GM18858 (cell line): ENCODE results near the gene ARL13A.
"Not testable (repeated sequence)": the region's sequence is repeated elsewhere in the genome, so short reads cannot be mapped to it uniquely, and the experiment has no call there.

Source experiments
- ATAC-seq: cut with Tn5 transposase; IDR thresholded peaks from one replicate; pipeline ENCODE4 v1.9.1; 2021; ENCODE audit not compliant: unreplicated experiment

Gene ARL13A

DNA sequence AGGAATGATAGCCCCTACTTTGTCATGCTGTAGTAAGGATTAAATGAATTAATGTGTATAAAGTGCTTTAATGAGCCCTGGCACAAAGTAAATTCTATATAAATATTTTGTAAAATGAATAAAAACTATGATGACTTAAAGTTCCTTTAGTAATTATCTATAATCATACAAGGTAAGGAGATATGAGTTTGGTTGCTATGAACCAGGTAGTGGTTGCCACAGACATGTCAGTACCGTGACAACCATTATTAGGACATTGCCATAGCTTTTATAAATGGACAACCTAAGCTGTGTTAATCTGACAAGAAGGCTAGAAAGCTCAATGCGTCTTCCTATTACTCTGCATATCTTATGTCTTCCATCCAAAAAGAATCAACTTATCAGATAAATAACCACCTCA is at the start of gene ARL13A:
TSS of gene ARL13A (plus strand) at position 301 of the 400 bp plus-strand sequence. CDS start 3,982 bp downstream, outside the sequence.
- no peak for ATAC-seq

DNA sequence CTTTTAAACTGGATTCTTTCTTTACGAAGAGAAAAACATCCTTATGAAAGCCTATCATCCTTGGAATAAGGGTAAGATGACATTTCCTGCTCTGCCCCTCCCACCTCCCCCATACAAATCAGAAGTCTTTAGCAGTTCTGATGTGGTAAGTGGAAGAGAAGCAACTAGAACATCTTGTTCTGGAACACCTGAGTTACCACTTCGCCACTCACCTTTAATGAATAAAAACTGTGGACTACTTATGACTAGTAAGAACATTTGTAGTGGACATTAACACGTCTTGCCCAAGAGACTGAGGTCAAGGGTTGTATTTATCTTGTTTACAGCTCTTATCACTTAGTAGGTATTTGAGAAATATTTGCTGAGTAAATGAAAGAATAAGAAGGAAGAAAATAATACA is 45.1 kb upstream of the ARL13A start:
- ATAC-seq, result no peak

DNA sequence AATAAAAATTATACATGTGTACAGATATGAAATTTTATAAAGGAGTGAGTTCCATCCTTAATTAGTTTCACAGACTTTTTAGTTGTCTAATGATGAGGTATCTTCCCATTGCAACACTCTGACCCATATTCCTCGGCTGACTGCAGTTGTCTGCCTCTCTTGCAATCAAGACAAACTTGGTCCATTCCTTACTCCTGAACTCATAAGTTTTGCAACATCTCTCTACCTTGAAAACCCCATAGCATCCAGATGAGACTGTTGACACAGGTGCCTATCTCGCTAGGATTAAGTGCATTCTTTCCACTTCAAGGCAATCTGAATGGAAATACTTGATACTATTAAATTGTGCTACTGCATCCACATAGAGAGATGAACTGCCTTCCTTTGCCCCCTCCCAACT is 43.1 kb upstream of the ARL13A start:
- ATAC-seq, result no peak

DNA sequence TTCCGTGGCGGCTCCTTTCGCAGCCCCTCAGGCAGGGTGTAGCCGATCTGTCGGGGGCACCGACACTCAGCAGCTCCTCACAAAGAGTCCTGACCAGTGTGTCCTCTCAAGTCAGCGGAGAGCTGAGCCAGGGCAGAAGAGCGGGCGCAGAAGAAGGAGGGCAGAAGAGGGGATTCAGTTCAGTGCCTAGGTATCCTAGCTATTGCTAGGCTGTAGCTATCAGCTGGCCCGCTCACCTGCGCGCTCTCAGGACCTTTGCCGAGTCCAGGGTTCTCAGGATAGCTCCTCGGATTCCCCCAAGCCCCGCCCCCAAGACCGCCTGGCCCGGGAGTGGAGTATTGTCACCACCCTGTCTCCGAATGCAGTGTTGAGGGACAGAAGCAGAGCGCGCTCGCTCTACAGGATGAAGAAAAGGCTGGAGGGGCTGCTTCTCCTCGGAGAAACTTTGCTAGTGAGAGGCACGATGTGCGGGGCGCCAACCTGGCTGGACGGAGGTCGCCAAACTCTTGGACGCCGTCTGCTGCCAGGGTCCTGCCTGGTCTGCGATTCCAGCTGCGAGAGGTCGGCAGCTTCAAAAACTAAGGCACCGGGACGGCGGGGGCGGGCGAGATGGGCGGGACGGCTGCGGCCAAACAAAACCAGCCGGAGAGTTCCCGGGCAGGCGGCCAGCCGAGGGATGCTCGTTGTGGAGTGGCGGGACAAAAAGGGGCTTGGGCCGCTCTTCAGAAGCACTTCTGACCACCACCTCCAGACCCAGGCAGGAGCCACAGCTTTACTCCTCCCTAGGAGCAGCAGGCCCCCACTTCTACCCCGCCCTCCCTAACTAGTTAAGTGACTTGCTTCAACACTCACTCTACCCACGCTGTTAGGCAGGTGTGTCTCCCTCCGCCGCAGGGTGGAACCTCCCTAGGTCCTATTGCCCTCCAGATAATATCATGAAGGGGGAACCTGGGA is 40.6 kb upstream of the ARL13A start, which contains the start of gene XKRX:
TSS of gene XKRX (minus strand) at position 258 of the 954 bp plus-strand sequence. CDS start 613 bp downstream, outside the sequence.
- ATAC-seq, result peak; percentile 45

DNA sequence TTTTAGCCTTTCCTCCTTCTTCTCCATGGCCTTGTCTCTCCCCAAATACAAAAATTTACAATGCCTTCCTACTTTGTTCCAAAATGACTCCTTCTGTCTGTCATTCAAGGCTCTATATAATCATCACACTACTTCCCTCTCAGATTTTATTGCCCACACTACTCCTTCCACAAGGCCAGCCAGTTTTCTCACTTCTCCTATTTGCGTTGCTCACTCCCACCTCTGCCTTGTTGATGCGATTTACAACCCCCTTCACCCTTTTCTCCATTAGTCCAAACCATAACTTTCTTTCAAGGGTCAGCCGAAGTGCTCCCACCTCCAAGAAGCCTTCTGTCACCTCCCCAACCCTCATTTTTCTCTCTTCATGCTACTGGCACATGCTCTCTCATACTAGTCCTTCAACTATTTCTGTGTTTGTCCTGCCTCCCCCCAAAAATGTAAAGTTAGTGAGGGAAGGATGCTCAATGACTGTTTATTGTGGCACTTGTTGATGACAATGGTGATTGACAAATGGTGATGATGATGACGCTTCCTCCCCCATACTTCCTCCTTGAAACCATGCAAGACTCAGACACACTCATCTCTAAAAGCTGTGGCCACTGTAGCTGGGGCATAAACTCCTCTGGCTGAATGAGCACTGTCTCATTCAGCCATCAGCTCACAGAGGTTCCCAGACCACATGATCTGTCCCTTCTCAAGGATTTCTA is 38.1 kb upstream of the ARL13A start:
- ATAC-seq, result peak; percentile 79

DNA sequence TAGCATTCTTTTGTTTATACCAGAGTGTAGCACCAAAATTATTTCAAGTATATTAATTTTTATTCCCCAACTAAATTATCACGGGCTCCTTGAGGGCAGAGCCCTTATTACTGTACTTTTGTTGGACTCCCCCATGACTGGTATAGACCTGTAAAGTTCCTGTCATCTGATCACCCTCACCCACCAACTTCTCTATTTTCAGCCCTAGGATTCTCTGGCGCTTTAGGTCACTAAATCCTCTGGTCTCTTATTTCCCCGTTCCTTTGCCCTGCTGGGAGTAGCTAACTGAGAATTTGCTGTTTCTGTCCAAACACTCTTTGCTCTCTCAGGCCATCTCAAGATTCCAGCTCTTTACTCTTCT is 37.6 kb upstream of the ARL13A start:
- no peak for ATAC-seq

DNA sequence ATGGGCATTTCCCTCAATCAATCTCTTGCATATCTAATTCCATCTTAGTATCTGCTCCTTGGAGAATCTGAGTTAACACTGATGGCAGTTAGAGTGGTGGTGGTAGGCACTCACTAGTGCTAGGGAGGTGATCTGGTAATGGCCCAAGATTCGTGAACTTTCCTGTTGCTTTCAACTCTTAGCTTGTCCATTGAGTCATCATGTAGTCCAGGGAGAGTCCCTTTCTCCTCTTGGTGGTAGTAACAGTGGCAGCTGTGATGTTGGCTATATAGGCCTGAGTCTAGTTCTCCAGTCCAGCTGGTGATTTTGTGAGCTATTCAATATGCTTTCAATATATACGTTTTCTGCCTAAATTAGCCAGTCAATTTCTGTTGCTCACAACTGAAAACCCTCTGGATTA is 33.7 kb upstream of the ARL13A start:
- ATAC-seq, result no peak

DNA sequence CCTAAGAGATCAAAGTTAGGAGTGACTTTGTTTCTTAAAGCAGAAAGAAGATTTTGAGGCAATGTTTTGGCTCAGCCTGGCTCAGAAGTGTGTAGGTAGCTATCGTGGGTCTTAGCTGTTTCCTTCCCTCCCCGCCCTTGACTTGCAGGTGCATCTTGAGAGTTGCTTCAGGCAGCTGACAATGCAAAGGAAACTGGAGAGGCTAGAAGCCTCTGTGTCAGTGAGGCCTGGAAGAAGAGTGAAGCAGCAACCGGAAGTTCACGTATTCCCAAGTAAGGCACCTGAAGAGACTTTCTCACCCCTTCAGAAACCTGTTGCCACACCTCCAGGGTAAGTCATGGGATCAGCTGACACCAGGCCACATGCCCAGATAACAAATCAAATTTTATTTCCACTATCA is 30.2 kb upstream of the ARL13A start:
- ATAC-seq, result no peak

DNA sequence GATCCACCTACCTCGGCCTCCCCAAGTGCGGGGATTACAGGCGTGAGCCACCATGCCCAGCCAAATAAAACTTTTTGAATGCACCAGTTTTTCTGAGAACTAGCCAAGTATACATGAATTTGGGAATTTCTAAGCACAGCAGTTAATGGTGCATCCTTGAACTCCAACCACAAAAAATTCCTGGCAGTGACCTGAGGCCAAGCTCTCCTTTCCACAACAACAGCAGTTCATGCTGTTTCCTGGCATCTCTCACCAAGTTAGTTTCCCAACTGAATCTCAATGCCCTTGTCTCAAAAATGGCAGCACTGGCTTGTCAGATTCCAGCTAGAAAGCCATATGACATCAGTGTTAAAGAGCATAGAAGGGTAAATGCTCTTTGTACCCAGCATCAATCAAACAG is 24.9 kb upstream of the ARL13A start:
- no peak for ATAC-seq

DNA sequence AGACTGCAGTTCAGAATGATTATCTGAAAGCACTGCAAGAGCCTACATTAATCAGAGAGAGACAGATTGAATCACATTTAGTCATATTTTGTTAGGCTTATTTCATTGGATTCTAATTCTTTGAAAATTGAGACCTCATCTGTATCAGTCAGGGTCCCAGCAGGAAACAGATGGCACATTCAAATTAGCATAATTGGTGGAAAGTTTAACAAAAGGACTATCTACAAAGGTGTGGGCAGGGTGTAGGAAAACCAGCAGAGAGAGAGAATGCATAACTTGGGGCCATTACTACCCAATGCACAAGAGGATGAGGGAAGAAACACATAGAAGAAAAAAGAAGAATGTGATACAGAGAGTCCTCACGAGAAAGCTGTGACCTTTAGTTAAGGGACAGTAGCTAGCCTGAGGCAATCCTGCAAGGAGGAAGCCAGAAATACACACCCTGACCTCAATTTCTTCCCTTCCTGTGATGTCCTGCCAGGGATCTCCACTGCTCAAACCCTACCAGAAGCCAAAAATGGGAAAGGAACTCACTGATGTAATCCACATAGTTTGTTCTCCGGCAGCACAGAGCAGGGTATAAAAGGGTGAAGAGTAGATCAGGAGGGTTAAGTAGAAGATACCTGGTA is 23.1 kb upstream of the ARL13A start:
- no peak for ATAC-seq

DNA sequence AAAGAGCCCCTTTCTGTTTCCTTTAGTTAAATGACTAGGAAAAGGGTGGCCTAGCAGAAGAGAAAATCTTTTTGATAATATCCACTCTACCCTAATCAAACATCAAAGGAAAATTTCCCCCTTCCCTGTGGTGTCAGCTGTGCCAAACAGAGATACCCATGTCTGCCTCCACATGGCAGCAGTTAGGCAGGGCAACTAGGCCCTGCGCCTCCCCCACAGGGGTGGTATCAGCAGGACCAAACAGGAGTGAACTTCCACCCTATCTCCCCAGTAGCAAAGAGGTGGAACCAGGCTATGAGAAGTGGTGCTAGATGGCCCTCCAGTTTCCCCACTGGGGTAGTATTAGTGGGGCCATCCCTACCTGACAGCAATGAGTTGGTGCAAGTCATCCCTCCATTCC is 21.0 kb upstream of the ARL13A start:
- ATAC-seq, result no peak

DNA sequence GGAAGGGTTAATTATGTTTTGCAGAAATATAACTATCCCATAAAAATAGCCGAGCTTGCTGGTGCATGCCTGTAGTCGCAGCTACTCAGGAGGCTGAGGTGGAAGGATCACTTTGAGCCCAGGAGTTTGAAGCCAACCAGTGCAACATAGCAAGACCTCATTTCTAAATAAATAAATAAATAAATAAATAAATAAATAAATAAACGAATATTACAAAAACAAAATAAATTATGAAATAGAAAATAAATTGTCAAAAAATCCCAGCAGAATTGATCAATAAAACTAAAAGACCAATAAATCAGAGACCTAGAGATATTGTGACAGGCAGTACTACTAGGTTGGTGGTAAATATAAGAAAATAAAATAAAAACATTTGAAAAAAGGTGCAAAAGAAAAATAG is 6.7 kb upstream of the ARL13A start:
- ATAC-seq, result no peak

DNA sequence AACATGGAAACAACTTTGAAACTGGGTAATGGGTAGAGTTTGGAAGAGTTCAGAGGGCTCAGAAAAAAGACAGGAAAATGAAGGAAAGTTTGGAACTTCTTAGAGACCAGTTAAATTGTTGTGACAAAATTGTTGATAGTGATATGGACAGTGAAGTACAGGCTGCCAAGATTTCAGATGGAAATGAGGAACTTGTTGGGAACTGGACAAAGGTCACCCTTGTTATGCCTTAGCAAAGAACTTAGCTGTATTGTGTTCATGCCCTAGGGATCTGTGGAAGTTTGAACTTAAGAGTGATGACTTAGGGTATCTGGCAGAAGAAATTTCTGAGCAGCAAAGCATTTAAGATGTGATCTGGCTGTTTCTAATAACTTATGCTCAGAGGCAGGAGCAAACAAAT is 5.1 kb upstream of the ARL13A start:
- no peak for ATAC-seq

DNA sequence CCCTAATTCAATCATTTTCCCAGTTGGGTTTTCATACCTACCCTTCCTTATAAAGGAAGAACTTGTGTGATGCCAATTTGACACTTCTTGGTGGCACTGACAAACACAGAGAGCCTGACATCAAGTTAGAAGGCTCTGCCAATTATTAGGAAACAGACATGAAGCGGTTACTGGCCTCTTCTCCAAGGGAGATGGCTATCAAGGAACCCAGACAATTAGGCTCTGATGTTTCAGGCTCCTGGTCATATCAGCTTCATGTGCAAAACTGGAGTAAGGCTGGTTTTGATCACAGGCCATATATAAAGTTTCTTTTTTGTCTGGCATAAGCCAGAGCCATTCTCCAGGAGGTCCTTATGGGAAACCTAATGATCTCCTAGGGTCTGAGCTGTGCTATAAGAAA is 428 bp downstream of the ARL13A start:
- no peak for ATAC-seq

DNA sequence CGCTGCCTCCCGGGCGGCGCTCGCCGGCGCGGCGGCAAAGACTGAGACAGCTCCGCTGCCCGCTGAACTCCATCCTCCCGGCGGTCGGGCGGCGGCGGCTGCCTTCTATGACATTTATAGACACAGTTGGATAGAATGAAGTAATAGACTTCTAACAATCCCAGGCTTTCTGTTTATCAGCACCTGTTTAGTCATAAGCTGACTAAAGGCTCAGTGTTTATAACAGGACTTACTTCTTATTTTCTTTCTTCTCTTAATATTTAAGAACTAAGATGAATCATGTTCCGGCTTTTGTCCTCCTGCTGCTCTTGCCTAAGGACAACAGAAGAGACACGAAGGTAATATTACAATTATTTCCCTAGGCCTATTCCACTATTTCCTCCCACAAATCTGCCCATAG is 3.9 kb downstream of the ARL13A start:
- ATAC-seq, result no peak

DNA sequence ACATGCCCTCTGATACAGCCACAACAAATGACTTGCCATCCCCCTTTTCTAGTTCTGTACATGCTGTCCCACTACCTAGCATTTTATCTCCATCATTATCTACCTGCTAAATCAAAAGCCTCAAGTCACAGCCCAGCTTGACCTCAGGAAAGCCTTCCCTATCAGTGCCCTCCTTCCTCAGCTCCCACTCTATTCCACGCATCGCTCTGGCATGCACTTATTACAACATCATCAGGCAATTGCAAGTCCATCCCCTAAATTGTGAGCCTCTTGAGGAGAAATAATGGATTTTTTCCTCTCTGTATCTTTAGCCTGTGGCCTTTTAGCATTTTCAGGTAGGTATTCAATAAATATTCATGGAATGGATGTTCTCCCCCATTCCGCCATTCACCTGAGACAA is 5.7 kb downstream of the ARL13A start:
- no peak for ATAC-seq

DNA sequence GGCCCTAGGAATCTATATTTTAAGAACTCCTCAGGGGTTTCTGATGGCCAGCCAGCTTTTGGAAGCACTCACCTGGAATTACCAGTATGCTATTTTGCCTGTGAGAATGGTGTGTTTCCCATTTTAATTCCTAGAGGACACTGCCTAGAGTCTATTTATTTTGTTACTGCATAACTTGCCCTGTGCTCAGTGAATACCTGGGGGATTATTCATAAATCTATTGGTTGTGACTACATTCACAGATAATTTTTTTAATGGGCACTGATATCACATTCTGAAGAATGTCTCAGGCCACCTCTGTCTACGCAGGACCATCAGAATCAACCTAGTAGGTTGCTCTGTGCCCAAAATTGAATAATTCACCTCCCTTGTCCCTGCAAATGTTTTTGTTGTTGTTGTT is 6.7 kb downstream of the ARL13A start:
- ATAC-seq, result no peak

DNA sequence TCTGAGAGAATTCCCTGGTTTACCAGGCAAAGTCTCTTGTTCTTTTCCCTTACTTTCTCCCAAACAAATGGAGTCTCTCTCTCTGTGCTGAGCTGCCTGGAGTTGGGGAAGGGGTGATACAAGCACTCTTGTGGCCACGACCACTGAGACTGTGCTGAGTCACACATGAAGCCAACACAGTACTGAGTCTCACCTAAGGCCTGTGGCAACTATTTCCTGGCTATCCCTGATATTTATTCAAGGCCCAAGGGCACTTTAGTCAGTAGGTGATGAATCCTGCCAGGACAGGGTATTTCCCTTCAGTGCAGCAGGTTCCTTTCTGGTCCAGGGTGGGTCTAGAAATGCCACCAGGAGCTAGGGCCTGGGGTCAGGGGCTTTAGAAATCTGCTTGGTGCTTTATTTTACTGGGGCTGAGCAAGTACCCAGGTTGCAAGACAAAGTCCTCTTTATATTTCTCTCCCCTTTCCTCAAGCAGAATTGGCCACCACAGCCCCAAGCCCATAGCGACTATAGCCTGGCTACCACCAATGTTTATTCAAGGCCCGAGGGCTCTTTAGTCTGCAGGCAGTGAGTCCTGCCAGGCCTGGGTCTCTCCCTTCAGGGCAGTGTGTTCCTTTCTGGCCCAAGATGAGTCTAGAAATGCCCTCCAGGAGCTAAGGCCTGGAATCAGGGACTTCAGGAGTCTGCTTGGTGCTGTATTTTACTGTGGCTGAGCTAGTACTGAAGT is 10.5 kb downstream of the ARL13A start:
- no peak for ATAC-seq

DNA sequence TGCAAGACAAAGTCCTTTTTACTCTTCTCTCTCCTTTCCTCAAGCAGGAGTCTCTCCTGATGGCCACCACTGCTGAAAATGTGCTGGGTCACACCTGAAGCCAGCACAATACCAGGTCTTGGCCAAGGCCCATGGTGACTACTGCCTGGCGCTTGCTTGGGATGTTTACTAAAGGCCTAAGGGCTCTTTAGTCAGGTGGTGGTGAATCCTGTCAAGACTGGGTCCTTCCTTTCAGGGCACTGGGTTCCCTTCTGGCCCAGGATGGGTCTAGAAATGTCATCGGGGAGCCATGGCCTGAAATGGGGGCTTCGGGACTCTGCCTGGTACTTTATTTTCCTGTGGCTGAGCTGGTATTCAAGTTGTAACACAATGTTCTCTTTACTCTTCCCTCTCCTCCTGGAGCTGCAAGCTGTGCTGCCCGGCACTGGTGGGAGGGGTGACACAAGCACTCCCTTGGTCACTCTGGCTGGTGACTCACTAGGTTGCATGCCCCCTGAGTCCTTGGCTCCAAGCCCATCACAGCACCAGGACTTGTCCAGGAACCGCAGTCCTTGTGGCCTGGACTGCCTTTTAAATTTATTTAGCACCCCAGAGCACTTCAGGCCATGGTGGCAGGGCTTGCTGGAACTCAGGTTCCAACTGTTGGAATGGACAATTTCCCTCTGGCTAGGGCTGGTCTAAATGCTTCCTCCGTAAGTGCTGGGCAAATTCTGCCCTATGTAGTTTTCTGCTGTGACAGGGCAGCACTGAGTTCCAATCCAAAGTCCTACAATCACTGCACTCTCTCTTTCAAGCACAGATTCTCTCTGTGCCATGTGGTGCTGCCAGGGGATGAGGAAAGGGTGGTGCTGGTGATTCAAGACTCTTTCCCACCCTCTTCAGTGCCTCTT is 11.3 kb downstream of the ARL13A start:
- ATAC-seq, result no peak

DNA sequence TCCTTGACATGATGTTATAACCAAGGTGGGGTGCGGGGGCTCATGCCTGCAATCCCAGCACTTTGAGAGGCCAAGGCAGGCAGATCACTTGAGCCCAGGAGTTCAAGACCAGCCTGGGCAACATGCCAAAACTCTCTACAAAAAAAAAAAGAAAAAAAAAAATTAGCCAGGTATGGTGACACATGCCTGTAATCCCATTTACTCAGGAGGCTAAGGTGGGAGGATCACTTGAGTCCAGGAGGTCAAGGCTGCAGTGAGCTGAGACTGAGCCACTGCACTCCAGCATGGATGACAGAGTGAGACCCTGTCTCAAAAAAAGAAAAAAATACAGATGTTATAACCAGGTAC is 12.0 kb downstream of the ARL13A start:
- ATAC-seq, result not testable (repeated sequence)
